ENCODE data around the gene NT5M. TPM values are rescaled to one million over a fixed set of nuclear protein-coding genes. Genes with fewer than 3 reads are reported as not detected.

The NT5M gene
- total and polyA plus RNA-seq, 11 donors: 4.1 to 15.1 (median 7.6) TPM

GRCh38 chr17:17353625-17354484, 50.7 kb downstream of the NT5M start:
- no peak overlapping the region for H3K4me3 ChIP-seq
- TF ChIP-seq CTCF (IDR thresholded peaks at IDR 0.05) (no peak), POLR2A (IDR thresholded peaks at IDR 0.05) (no peak)
- no peaks in the 10 kb centered on the region for H3K27me3 ChIP-seq
- no peak overlapping the region for H3K27ac ChIP-seq
- no peaks in the 10 kb centered on the region for H3K9me3 ChIP-seq
- intact Hi-C loops (cut with DNase I): loop anchor here in 9 of 10 donors (2.0 to 10.0 kb wide), 9 partner anchors 91 to 681 kb away; partner anchors contain the start of genes RASD1 (in 2 of the 9), ATPAF2 (in 1 of the 9) and GID4 (in 1 of the 9)
- no peaks in the 10 kb centered on the region for H3K36me3 ChIP-seq
- ATAC-seq (no peak), DNase-seq (peak in 1 of 5 donors; percentile 46)
- H3K4me1 ChIP-seq: peaks cover 0 to 27% (median 12%) of the 10 kb centered on the region in 12 donors
- 82 to 94% (median 91%) methylated on average over 11 to 15 of the region's 15 CpGs for WGBS, 4 donors

GRCh38 chr17:17354560-17355349, 51.6 kb downstream of the NT5M start:
- H3K27ac ChIP-seq: no peak overlapping the region
- no peaks in the 10 kb centered on the region for H3K27me3 ChIP-seq
- DNase-seq: peak; percentile 57 to 85 (median 64)
- intact Hi-C loops (cut with DNase I): loop anchor here (1.0 to 10.0 kb wide), 19 partner anchors 68 to 680 kb away; partner anchors contain the start of genes RASD1 (in 6 of the 10), ATPAF2 (in 1 of the 10), GID4 (in 1 of the 10) and MED9 (in 1 of the 10)
- peaks cover 0 to 7% (median 0%) of the 10 kb centered on the region in 12 donors for H3K9me3 ChIP-seq
- ATAC-seq: peak in 3 of 4 donors; percentile 9 to 60 (median 51)
- no peaks in the 10 kb centered on the region for H3K36me3 ChIP-seq
- peaks cover 0 to 27% (median 12%) of the 10 kb centered on the region in 12 donors for H3K4me1 ChIP-seq
- peak; percentile 85 to 96 (median 90) for TF ChIP-seq CTCF (IDR thresholded peaks at IDR 0.05)
- TF ChIP-seq POLR2A (IDR thresholded peaks at IDR 0.05): no peak
- 35 to 40% (median 36%) methylated on average over 14 of the region's 14 CpGs for WGBS, 4 donors
- no peak overlapping the region for H3K4me3 ChIP-seq

GRCh38 chr17:17355426-17355825, 52.3 kb downstream of the NT5M start:
- Histone ChIP-seq H3K9me3 (peaks cover 0 to 13% (median 0%) of the 10 kb centered on the region in 12 donors), H3K4me3 (no peak overlapping the region), H3K36me3 (no peaks in the 10 kb centered on the region), H3K27me3 (no peaks in the 10 kb centered on the region), H3K27ac (no peak overlapping the region), H3K4me1 (peaks cover 0 to 27% (median 12%) of the 10 kb centered on the region in 12 donors)
- 69 to 72% (median 71%) methylated on average over 12 of the region's 12 CpGs for WGBS, 4 donors
- TF ChIP-seq CTCF (IDR thresholded peaks at IDR 0.05): no peak
- no peak for TF ChIP-seq POLR2A (IDR thresholded peaks at IDR 0.05)
- no peak for ATAC-seq
- peak in 1 of 5 donors; percentile 48 for DNase-seq
- intact Hi-C loops (cut with DNase I): loop anchor here (1.0 to 10.0 kb wide), 19 partner anchors 67 to 679 kb away; partner anchors contain the start of genes RASD1 (in 6 of the 10), ATPAF2 (in 1 of the 10), GID4 (in 1 of the 10) and MED9 (in 1 of the 10)

All from heart left ventricle (tissue), 16 donors.